Activated effector memory CD4-positive, alpha-beta T cell treated with anti-CD3 and anti-CD28 coated beads, Interleukin-2, amount 50 U/mL, for 16 hours (primary cell): Measurements from ENCODE around the gene AURKA.

Experiments used
- DNase-seq: peaks from one replicate; pipeline ENCODE4 v3.0.0-alpha.2; 2020

The AURKA gene

DNA sequence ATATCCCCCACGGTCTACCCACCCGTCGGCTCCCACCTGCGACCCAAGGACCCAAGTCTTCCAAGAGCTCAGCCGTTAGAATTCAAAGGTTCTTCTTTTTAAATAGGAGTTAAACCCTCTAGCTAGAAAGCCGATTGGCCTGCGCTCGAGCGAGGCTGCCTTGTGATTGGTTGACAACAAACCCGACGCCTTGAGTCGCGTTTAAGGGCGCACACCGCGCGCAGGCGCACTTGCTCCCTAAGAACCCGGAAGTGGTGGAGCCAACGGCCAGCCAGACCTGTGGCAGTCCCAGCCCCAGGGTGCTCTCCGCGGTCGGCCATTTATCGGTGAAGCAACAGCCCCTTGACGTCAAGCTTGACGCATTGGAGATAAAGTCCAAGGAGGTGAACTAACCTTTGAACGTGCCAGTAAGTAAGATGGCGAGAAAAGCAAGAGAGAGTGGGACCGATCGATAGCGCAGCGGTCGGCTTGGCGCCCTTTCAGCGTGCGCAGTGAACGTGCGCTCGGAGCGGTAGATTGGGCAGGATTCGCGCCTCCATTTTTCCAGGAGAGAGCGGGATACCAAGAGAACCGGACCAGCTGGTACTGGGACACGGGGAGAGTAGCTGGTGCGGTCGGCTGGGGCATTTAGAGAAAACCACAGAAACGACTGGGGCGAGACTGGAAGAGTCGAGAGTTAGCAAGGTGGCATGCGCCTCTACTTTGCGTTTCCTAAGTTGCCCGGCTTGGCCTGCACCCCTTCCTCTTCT is at the start of gene AURKA, which contains the start of gene CSTF1:
Gene AURKA, minus strand, starts transcription at position 84 of the 749 bp plus-strand sequence. CDS start 4,018 bp downstream, outside the sequence.
Gene CSTF1, plus strand, starts transcription at position 514 of the 749 bp plus-strand sequence. CDS start 2,908 bp downstream, outside the sequence.
- peak; percentile 100 for DNase-seq

DNA sequence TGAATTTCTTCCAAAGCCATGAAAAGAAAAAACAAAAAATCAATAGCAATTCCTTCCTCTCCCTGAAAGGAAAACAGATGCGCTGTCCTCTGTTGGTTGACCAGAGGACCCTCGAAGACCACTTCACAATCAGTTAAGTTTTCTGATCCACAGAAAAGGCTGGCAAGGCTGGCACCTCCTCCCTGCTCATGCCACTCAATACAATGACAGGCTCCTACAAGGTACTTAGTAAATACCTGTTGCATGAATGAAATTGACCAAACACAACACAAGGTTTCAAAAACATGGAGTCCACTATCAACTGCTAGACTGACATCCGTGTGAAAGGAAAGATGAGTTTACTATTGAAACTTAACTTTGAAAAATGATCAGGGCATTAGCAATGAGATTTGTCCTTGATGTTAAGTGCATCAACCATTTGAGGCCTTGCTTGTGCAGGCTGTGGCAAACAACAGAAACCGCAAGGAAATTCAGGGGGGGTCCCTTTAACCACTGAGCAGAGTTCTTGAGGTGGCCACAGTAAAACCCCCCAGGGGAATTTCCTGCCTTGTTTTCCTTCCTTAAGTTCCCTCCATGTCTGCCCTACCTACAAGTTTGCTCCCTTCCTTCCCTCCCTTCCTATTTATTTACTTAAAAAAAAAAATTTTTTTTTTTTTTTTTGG is 48.5 kb upstream of the AURKA start:
- peak; percentile 82 for DNase-seq

- peak; percentile 58 for DNase-seq
These were observed 47.8 kb upstream of the AURKA start for GRCh38 chr20:56439771-56440291.

DNA sequence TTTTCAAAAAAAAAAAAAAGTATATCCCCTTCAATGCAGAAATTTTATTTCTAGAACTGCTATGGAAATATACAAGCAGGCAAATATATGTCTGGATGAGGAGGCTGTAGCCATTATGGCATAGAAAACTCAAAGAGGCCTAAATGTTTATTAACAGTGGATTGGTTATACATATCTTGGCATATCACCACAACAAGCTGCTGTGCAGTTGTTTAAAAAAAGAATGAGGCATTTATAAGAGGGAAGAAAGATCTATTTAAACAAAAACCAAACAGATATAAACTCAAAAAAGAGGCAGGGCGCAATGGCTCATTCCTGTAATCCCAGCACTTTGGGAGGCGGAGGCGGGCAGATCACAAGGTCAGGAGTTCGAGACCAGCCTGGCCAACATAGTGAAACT is 46.3 kb upstream of the AURKA start:
- no peak for DNase-seq

DNA sequence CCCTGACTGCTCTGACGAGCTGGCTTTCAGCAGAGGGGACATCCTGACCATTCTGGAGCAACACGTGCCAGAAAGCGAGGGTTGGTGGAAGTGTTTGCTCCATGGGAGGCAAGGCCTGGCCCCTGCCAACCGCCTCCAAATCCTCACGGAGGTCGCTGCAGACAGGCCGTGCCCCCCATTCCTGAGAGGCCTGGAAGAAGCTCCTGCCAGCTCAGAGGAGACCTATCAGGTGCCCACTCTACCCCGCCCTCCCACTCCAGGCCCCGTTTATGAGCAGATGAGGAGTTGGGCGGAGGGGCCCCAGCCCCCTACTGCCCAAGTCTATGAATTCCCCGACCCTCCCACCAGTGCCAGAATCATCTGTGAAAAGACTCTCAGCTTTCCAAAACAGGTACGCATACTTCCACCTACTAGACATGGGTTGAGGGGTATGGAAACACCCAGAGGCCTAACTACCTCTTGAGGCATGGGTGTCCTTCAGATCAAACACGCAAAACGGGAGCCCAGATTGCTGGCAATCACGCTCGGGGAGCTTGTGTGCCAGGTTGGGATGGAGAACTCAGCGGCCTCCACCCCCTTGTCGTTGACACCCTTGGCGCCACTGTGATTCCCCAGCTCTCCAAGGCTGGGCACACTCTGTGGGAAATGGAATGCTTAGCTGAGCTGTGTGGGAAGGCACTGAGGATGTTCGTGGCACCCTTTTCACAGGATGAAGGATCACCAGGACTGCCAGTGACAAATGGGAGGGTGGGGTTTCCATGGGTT is 45.4 kb upstream of the AURKA start:
- peak; percentile 21 for DNase-seq

GRCh38 chr20:56433880-56434255 is 41.9 kb upstream of the AURKA start:
- peak; percentile 58 for DNase-seq

GRCh38 chr20:56433221-56433879 is 41.3 kb upstream of the AURKA start:
- DNase-seq: peak; percentile 17

DNA sequence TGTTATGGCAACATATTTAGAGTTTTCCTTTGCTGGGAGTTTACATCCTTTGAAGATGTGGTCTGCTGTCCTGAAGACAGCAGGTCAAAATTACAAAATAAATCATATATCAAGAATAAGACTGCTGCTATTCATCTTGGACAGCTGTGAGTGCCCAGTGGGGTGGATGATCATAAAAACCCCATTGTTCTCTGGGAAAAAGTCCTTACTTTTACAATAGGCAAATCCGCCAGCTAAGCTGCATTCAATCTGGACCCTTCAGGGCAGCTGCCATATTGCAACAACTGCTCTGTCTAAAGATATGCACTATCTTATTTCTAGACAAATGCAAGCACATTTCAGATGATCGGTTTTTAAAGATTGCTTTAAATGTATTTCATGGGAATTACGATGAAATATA is 39.5 kb upstream of the AURKA start:
- DNase-seq: no peak

DNA sequence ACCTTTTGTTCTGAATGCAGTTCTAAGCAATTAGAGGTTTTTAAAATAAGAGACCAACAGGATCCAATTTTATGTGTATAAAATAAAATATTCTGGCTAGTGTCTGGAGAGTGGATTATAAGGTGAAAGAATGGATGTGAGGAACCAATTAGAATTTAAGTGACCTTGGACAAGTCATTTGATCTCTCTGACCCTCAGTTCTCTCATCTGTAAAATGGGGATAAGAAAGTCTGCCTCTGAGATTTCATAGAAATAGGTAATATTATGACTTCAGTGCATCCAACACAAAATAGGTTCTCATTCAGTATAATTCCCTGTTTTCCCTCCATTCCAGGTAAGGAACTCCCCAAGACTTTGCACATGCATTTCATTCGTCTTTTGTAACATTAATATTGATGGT is 38.9 kb upstream of the AURKA start:
- DNase-seq: no peak

DNA sequence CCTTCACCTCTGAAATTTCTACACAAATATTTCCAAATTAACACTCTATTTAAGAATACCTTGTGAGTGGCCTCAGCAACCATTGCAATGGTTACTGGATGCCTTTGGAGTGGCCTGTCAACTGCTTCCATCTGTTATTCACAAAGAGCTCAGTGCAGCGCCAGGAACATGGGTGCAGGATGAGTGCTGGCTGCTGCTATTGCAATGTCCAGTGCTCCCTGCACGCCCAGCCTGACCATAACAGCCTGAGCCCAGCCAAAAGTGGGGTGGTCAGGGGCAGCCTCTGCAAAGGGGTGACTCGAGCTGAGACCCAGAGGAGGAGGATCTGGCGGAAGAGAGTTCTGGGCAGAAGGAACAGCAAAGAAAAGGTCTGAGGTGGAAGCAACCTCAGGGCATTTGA is 38.4 kb upstream of the AURKA start:
- peak; percentile 38 for DNase-seq

DNA sequence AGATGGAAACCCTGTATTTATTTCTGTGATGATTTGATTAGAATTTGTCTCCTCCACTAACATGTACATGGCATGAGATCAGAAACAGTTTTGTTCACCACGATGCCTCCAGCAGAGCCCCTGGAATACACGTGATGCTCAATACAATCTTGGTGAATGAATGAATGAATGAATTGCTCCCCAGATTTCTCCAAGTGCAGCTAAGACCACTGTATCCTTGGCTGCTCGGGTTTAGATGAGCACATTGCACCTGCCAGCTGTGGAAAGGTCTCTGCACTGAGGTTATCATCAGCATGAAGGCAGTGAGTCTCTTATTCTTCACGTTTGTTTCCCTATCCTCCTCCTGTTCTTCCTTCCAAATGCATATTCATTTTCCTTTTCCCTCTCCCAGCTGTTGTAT is 37.9 kb upstream of the AURKA start:
- peak; percentile 37 for DNase-seq

- peak; percentile 78 for DNase-seq
These were observed 37.5 kb upstream of the AURKA start for GRCh38 chr20:56429502-56429901.

DNA sequence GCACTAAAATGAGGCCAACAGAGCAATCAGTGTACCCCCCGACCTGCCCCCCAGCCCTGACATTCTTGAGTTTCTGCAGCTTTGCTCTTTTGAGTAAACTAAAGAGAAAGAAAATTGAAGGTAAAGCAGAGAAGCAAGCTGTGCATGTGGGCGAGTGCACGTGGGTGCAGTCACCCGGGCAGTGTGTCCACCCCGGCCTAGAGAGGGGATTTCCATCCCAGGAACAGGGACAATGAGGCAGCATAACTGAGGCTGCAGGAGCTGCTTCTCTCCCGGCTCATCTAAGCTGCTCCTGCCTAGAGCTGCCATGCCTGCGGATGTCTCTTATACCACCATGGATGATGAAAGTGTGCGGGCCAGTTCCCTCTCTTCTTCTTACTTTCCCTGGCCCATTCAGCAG is 36.9 kb upstream of the AURKA start:
- peak; percentile 53 for DNase-seq

GRCh38 chr20:56428410-56428809 is 36.4 kb upstream of the AURKA start:
- peak; percentile 9 for DNase-seq

DNA sequence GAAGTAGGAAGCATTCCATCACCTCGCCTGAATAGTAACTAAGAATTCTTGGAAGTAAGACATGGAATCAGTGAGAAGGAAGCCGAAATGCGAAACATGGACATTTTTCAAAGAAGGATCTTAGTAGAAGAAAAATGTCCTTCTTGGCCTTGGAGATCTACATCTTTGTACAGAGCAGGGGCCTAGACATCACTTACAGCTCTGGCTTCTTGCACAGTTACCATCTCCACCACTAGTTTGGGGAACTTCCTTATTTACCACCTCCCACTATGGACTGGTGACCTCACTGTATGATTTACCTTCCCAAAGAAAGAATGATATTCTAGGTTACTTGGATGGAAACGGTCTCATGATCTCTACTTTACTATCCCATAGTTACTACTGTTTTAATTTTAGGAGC is 35.8 kb upstream of the AURKA start:
- DNase-seq: no peak

GRCh38 chr20:56426926-56427325 is 34.9 kb upstream of the AURKA start:
- no peak for DNase-seq

DNA sequence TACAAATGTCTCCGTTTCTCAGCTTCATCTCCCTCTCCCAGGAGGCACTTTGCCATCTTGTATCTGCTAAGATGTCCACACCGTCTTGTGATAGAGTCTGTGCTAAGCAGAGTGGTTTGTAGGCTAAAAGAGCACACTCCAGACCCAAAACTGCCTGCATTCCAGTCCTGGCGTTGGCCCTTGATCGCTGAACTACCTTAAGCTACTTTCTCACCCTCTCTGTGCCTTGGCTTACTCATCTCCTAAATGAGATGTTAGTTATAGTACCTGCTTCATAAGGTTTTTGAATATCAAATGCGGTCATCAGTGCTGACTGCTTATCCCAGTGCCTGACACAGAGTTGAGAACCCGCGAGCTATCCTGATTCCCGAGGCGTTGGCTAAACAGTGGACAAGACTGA is 34.0 kb upstream of the AURKA start:
- no peak for DNase-seq

- peak; percentile 19 for DNase-seq
These were observed 32.9 kb upstream of the AURKA start for GRCh38 chr20:56424931-56425330.

- no peak for DNase-seq
These were observed 31.9 kb upstream of the AURKA start for GRCh38 chr20:56423886-56424285.

GRCh38 chr20:56423211-56423610 is 31.2 kb upstream of the AURKA start:
- DNase-seq: no peak

- DNase-seq: peak; percentile 34
These were observed 30.8 kb upstream of the AURKA start for GRCh38 chr20:56422824-56423189.

DNA sequence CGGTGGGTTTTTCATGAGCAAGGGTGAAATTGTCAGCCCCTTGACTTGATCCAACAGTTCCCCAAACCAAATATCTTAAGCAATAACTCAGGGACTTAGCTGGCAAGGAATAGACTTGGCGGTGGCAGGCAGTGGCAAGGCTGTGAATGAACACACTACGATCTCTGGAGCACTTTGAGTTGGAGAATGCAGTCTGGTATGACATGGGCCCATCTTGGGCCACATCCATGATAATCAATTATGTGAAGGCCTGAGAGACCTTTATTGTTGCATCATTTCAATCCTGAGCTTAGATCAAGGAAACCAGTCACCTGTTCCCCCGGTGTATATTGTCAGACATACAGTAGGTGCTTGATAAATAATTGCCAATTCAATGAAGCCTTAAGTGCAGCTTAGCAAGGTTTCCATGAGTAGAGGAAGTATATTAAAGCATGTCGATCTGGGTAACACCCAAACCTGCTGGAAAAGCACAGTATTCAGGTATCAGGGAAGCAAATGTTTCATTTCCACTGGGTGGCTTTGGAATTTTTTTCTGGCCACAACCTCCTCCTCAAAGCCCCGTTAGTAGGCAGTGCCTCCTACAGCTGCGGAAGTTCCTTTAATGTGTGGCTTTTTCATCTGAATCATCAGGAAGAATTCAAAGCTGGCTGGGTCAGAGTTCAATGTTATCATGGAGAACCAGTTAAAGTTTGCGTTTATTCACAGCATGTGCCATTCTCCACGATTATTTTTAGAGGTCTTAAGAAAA is 30.2 kb upstream of the AURKA start:
- DNase-seq: peak; percentile 55
